Neural progenitor cell (in vitro differentiated cells): ENCODE measurements around the gene BMS1. TPM values are rescaled to one million over a fixed set of nuclear protein-coding genes. Genes with fewer than 3 reads are reported as not detected.
A peak's percentile ranks its signal among the peaks of the same experiment; 100 is the strongest.

Experiments used
- DNase-seq: peaks from one replicate; pipeline ENCODE4 v3.0.0-alpha.2; 2016; ENCODE audit warnings: low spot score
- H2AFZ ChIP-seq: fragments of 200-600 bp; sonication (generic); replicated peaks from 2 replicates; pipeline ENCODE4 v1.6.1; 2016; ENCODE audit warnings: antibody characterized with exemption
- H3F3A ChIP-seq: fragments of 200-600 bp; sonication (generic); 2 replicates; pipeline ENCODE4 v1.6.1; 2016; ENCODE audit warnings: antibody characterized with exemption, low read depth
- H3K27ac ChIP-seq: fragments of 200-600 bp; sonication (generic); 2 replicates; pipeline ENCODE4 v1.5.1; 2016; ENCODE audit warnings: mild to moderate bottlenecking
- H3K27me3 ChIP-seq: fragments of 200-600 bp; sonication (generic); 2 replicates; pipeline ENCODE4 v1.6.1; 2016; ENCODE audit warnings: mild to moderate bottlenecking, moderate library complexity
- H3K36me3 ChIP-seq: fragments of 200-600 bp; sonication (generic); 2 replicates; pipeline ENCODE4 v1.5.1; 2016
- H3K4me1 ChIP-seq: fragments of 200-600 bp; sonication (generic); 2 replicates; pipeline ENCODE4 v1.6.1; 2016; ENCODE audit warnings: mixed run types
- H3K4me2 ChIP-seq: fragments of 200-600 bp; sonication (generic); 2 replicates; pipeline ENCODE4 v1.6.1; 2016
- H3K4me3 ChIP-seq: fragments of 200-600 bp; sonication (generic); 2 replicates; pipeline ENCODE4 v1.5.1; 2016
- H3K79me2 ChIP-seq: fragments of 200-600 bp; sonication (generic); 2 replicates; pipeline ENCODE4 v1.6.1; 2016; ENCODE audit warnings: low read depth
- H3K9ac ChIP-seq: fragments of 200-600 bp; sonication (generic); 2 replicates; pipeline ENCODE4 v1.6.1; 2016
- H3K9me3 ChIP-seq: fragments of 200-600 bp; sonication (generic); 2 replicates; pipeline ENCODE4 v1.5.1; 2016; ENCODE audit warnings: low read depth
- H4K20me1 ChIP-seq: fragments of 200-600 bp; sonication (generic); 2 replicates; pipeline ENCODE4 v1.6.1; 2016; ENCODE audit warnings: low read depth
- H3K27ac Mint-ChIP-seq: 3 replicates; pipeline ENCODE4 v1.8.0; 2021; ENCODE audit warnings: mixed read lengths
- H3K27me3 Mint-ChIP-seq: 2 replicates; pipeline ENCODE4 v1.8.0; 2022; ENCODE audit warnings: low read depth, mild to moderate bottlenecking, inconsistent platforms, moderate library complexity, mixed read lengths; ENCODE audit not compliant: insufficient read depth
- H3K36me3 Mint-ChIP-seq: 3 replicates; pipeline ENCODE4 v1.8.0; 2021; ENCODE audit warnings: mixed read lengths
- H3K4me1 Mint-ChIP-seq: 3 replicates; pipeline ENCODE4 v1.8.0; 2021; ENCODE audit warnings: mixed read lengths
- H3K4me3 Mint-ChIP-seq: 3 replicates; pipeline ENCODE4 v1.8.0; 2021; ENCODE audit warnings: mild to moderate bottlenecking, moderate library complexity, mixed read lengths
- H3K9me3 Mint-ChIP-seq: 3 replicates; pipeline ENCODE4 v1.8.0; 2020; ENCODE audit warnings: mixed read lengths
- CTCF ChIP-seq: fragments of 200-600 bp; sonication (generic); IDR thresholded peaks from 2 replicates; pipeline ENCODE4 v1.5.1; 2017; ENCODE audit warnings: antibody characterized with exemption, mild to moderate bottlenecking
- EZH2 ChIP-seq: fragments of 200-600 bp; sonication (generic); IDR thresholded peaks from 2 replicates; pipeline ENCODE4 v1.6.1; 2017; ENCODE audit warnings: antibody characterized with exemption, mild to moderate bottlenecking, moderate library complexity
- EZH2phosphoT487 ChIP-seq: fragments of 200-600 bp; sonication (generic); IDR thresholded peaks from 2 replicates; pipeline ENCODE4 v1.6.1; 2017; ENCODE audit warnings: antibody characterized with exemption
- total RNA-seq: library from RNA; depleted of rRNA; stranded (reverse); fragments of >200 nt; gene quantifications from 2 replicates; pipeline ENCODE4 v1.2.3, GENCODE V29; 2015; ENCODE audit warnings: low replicate concordance

The BMS1 gene
- total RNA-seq, 1 donor from 2014 or later, result 34.5 TPM

- peak overlapping the region; percentile 44 for H3K4me3 Mint-ChIP-seq
- H3K4me3 ChIP-seq, result no peak overlapping the region
- peaks cover 9% of the 10 kb centered on the region for H3F3A ChIP-seq
- H3K36me3 ChIP-seq, result no peaks in the 10 kb centered on the region
- no peaks in the 10 kb centered on the region for H3K4me1 Mint-ChIP-seq
- no peak for DNase-seq
- H2AFZ ChIP-seq, result no peak overlapping the region
- TF ChIP-seq CTCF (no peak), EZH2phosphoT487 (no peak), EZH2 (no peak)
- peak overlapping the region; percentile 79 for H3K4me2 ChIP-seq
- H3K27me3 ChIP-seq, result peaks cover 100% of the 10 kb centered on the region
- H3K9me3 Mint-ChIP-seq, result no peaks in the 10 kb centered on the region
- no peaks in the 10 kb centered on the region for H3K36me3 Mint-ChIP-seq
- H3K4me1 ChIP-seq, result peaks cover 3% of the 10 kb centered on the region
- H3K27ac Mint-ChIP-seq, result no peak overlapping the region
- H3K9me3 ChIP-seq, result no peaks in the 10 kb centered on the region
- peaks cover 7% of the 10 kb centered on the region for H4K20me1 ChIP-seq
- H3K79me2 ChIP-seq, result no peaks in the 10 kb centered on the region
- peaks cover 55% of the 10 kb centered on the region for H3K27me3 Mint-ChIP-seq
- no peak overlapping the region for H3K9ac ChIP-seq
- no peak overlapping the region for H3K27ac ChIP-seq
Observed at GRCh38 chr10:42755556-42756093, 27.0 kb upstream of the BMS1 start.

DNA sequence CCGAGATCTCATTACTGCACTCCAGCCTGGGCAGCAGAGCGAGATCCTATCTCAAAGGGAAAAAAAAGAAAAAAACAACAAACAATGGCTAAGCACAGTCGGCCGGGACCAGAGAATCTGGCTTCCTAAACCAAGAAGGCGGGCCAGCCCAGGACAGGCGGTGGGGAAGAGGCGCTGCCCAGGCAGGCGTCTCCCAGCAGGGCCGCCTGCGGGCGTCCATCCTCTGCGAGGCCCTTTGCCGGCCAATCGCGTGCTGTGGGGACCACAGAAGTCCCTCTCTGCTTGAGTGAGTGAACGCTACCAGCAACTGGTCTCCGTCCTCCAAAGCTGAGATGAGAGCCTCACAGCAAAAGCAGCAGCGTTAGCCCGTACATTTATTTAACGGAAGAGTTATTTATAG is 14.7 kb upstream of the BMS1 start:
- peaks cover 7% of the 10 kb centered on the region for H3K9me3 Mint-ChIP-seq

GRCh38 chr10:42768581-42769152 is 13.9 kb upstream of the BMS1 start:
- H3K9ac ChIP-seq, result no peak overlapping the region
- no peaks in the 10 kb centered on the region for H3F3A ChIP-seq
- Mint-ChIP-seq H3K27ac (no peak overlapping the region), H3K36me3 (no peaks in the 10 kb centered on the region), H3K27me3 (peaks cover 9% of the 10 kb centered on the region), H3K4me3 (peak overlapping the region; percentile 5), H3K4me1 (no peaks in the 10 kb centered on the region), H3K9me3 (peaks cover 7% of the 10 kb centered on the region)
- H3K4me2 ChIP-seq, result no peak overlapping the region
- no peaks in the 10 kb centered on the region for H3K9me3 ChIP-seq
- no peak for DNase-seq
- no peaks in the 10 kb centered on the region for H3K79me2 ChIP-seq
- H2AFZ ChIP-seq, result no peak overlapping the region
- no peaks in the 10 kb centered on the region for H4K20me1 ChIP-seq
- TF ChIP-seq CTCF (no peak), EZH2 (no peak), EZH2phosphoT487 (no peak)
- H3K4me1 ChIP-seq, result no peaks in the 10 kb centered on the region
- H3K27ac ChIP-seq, result no peak overlapping the region
- peaks cover 7% of the 10 kb centered on the region for H3K27me3 ChIP-seq
- H3K4me3 ChIP-seq, result no peak overlapping the region
- H3K36me3 ChIP-seq, result no peaks in the 10 kb centered on the region

More for the DNA sequence above, 14.7 kb upstream of the BMS1 start:
- peaks cover 12% of the 10 kb centered on the region for H3K27me3 ChIP-seq
- Mint-ChIP-seq H3K36me3 (no peaks in the 10 kb centered on the region), H3K4me3 (no peak overlapping the region), H3K27ac (no peak overlapping the region), H3K4me1 (no peaks in the 10 kb centered on the region), H3K27me3 (peaks cover 9% of the 10 kb centered on the region)
- no peaks in the 10 kb centered on the region for H3F3A ChIP-seq
- no peaks in the 10 kb centered on the region for H3K36me3 ChIP-seq
- H4K20me1 ChIP-seq, result no peaks in the 10 kb centered on the region
- H3K4me3 ChIP-seq, result no peak overlapping the region
- H2AFZ ChIP-seq, result no peak overlapping the region
- H3K4me2 ChIP-seq, result no peak overlapping the region
- TF ChIP-seq EZH2 (no peak), CTCF (no peak), EZH2phosphoT487 (no peak)
- DNase-seq, result no peak
- no peaks in the 10 kb centered on the region for H3K4me1 ChIP-seq
- no peak overlapping the region for H3K9ac ChIP-seq
- H3K27ac ChIP-seq, result no peak overlapping the region
- no peaks in the 10 kb centered on the region for H3K9me3 ChIP-seq
- no peaks in the 10 kb centered on the region for H3K79me2 ChIP-seq
